H1 (cell line): Measurements from ENCODE around the gene MRPL39. TPM values are rescaled to one million over a fixed set of nuclear protein-coding genes. Genes with fewer than 3 reads are reported as not detected.

ENCODE experiments used
- CHD7 ChIP-seq: fragments of 300-600 bp; sonication (generic); IDR thresholded peaks from 2 replicates; pipeline ENCODE4 v1.7.1; 2012; ENCODE audit warnings: low read length, moderate library complexity, mild to moderate bottlenecking, inconsistent platforms; ENCODE audit not compliant: insufficient replicate concordance
- JUND ChIP-seq: IDR thresholded peaks from 2 replicates; pipeline ENCODE4 v1.6.1; 2011; ENCODE audit warnings: mild to moderate bottlenecking, improper control_type of control experiment, low read length
- KDM5A ChIP-seq: fragments of 200-600 bp; IDR thresholded peaks from 2 replicates; pipeline ENCODE4 v1.7.1; 2012; ENCODE audit warnings: mild to moderate bottlenecking, low read length, inconsistent platforms, mixed read lengths
- MAFK ChIP-seq: IDR thresholded peaks from 2 replicates; pipeline ENCODE4 v1.6.1; 2012; ENCODE audit warnings: low read depth, mild to moderate bottlenecking, improper control_type of control experiment, low read length
- SIN3A ChIP-seq, 2 experiments: IDR thresholded peaks in 1 of 2; conservative IDR thresholded peaks in 1 of 2; 2 replicates each; pipeline ENCODE4 v1.6.1; 2011 to 2012; ENCODE audit warnings: low read length in 2 of 2, improper control_type of control experiment in 1 of 2, low read depth in 1 of 2, mild to moderate bottlenecking in 1 of 2
- SIRT6 ChIP-seq: IDR thresholded peaks from one replicate; pipeline ENCODE4 v1.7.1; 2012; ENCODE audit warnings: low read length, inconsistent platforms
- SUZ12 ChIP-seq: fragments of 200-600 bp; sonication (generic); IDR thresholded peaks from 2 replicates; pipeline ENCODE4 v1.6.1; 2012; ENCODE audit warnings: mild to moderate bottlenecking, inconsistent platforms, low read length, moderate library complexity, mixed read lengths
- polyA plus RNA-seq, 7 experiments: library from polyadenylated mRNA; depleted of rRNA in 3 of 7; stranded (reverse) in 5 of 7; unstranded in 2 of 7; fragments of >200 nt in 5 of 7; fragments of 200-250 nt in 2 of 7; gene quantifications; 1 replicate in 5 of 7; 2 replicates in 1 of 7; 4 replicates in 1 of 7; pipeline versions ENCODE4 v1.2.1 to v1.2.3, GENCODE V29; 2011 to 2013; ENCODE audit warnings: missing spikeins in 2 of 7, mixed read lengths in 2 of 7
- total RNA-seq: library from RNA; stranded (reverse); fragmentation: NEBNext Ultra II Directional; extraction: Animal tissue kit (Norgen Biotek cat#: 25700); gene quantifications from 2 replicates; pipeline ENCODE4 v1.2.1, GENCODE V29; 2021

Gene MRPL39
- total and polyA plus RNA-seq, 2 of the 8 experiments (the other 6 are each of a cell fraction or from before 2014, with no cell fraction given), result 20.3 to 43.2 TPM

- TF ChIP-seq CHD7, result no peak
- TF ChIP-seq MAFK, result no peak
- no peak for TF ChIP-seq SUZ12
- TF ChIP-seq JUND, result no peak
- no peak for TF ChIP-seq KDM5A
- no peak for TF ChIP-seq SIN3A (conservative IDR thresholded peaks at IDR 0.05 in 1 of 2, IDR thresholded peaks at IDR 0.05 in 1 of 2; ENCODE audit: low read depth in 1 of 2, low read length in 2 of 2)
- no peak for TF ChIP-seq SIRT6
Observed at GRCh38 chr21:25614441-25614840, 7.2 kb upstream of the MRPL39 start (continued).
